ENCODE results near the gene SLC25A43. TPM values are rescaled to one million over a fixed set of nuclear protein-coding genes. Genes with fewer than 3 reads are reported as not detected.

The SLC25A43 gene
- total RNA-seq, result 26.5 and 28.3 TPM in 2 replicates

DNA sequence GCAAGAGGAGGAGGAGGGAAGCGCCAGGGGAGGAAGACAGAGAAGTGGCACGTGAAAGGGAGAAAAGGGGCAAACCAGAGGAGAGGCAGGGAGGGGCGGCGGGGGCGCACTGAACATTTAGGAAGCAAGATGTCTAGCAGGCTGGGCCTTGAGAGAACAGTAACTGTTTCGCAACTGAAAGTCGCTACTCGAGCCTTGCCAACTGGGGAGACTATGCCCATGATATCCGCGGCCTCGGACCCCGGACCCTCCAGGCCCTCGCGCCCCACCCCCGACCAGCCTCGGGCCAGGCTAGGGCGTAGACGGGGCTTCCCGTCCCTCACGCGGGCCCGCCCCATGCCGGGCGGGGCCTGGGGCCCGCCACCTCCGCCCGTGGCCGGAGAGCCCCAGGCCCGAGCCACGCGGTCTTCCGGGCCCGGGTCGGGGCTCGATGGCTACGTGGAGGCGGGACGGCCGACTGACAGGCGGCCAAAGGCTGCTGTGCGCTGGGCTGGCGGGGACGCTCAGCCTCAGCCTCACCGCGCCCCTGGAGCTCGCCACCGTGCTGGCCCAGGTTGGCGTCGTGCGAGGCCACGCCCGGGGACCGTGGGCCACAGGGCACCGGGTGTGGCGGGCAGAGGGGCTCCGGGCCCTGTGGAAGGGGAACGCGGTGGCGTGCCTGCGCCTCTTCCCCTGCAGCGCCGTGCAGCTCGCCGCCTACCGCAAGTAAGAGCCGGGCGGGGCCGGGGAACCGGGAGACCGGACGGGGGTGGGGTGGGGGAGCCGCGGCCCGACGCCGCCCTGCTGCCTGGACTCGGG, at the start of gene SLC25A43:
Gene SLC25A43 (plus strand): TSS at position 363 of the 798 bp plus-strand sequence. CDS start 68 bp downstream, at position 431.

DNA sequence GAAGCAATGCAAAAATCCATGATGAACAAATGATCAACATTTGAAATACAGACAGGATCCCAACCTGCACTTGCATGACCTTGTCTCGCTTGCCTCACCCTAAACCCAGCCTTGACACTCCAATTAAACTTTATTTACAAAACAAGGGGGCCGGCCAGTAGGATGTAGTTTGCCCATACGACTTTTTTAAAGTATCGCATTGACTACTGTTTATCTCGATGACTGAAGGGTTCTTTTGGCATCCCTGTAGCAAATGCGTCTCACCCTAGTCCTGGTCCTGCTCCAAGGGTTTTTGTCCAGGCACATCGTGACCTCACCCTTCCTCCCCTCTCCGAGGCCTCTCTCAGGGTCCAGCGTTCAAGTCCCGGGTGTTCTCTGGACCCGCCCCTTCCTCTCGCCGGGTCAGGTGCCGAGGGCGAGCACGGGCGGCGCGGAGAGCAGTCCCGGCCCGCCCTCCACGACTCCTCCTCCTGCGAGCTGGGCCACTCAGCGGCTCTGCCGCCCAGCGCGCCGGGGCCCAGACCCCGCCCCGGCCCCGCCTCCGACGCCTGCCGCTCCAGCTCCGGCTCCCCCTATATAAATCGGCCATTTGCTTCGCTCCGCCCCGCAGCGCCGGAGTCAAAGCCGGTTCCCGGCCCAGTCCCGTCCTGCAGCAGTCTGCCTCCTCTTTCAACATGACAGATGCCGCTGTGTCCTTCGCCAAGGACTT, 68.9 kb downstream of the SLC25A43 start, which contains the start of gene SLC25A5:
Gene SLC25A5 (plus strand): TSS at position 603 of the 709 bp plus-strand sequence. CDS start 72 bp downstream, at position 675.

Other genes starting within 250 kb of the SLC25A43 start
- 107 and 156 TPM in 2 replicates for gene PGRMC1, start 163.1 kb upstream of the SLC25A43 start, total RNA-seq
- gene SLC25A5, start 69.1 kb downstream of the SLC25A43 start, total RNA-seq, result 113 and 114 TPM in 2 replicates
- gene STEEP1, start 166.1 kb downstream of the SLC25A43 start, total RNA-seq, result 36.0 and 37.7 TPM in 2 replicates
- 28.9 and 38.7 TPM in 2 replicates for gene UBE2A, start 175.2 kb downstream of the SLC25A43 start, total RNA-seq
- gene NKRF, start 207.1 kb downstream of the SLC25A43 start, total RNA-seq, result 6.3 and 6.7 TPM in 2 replicates